ENCODE data around the gene F2RL3. TPM values are rescaled to one million over a fixed set of nuclear protein-coding genes. Genes with fewer than 3 reads are reported as not detected.

Gene F2RL3
- total RNA-seq, 4 donors from 2014 or later = 1.3 to 12.9 (median 1.8) TPM

DNA sequence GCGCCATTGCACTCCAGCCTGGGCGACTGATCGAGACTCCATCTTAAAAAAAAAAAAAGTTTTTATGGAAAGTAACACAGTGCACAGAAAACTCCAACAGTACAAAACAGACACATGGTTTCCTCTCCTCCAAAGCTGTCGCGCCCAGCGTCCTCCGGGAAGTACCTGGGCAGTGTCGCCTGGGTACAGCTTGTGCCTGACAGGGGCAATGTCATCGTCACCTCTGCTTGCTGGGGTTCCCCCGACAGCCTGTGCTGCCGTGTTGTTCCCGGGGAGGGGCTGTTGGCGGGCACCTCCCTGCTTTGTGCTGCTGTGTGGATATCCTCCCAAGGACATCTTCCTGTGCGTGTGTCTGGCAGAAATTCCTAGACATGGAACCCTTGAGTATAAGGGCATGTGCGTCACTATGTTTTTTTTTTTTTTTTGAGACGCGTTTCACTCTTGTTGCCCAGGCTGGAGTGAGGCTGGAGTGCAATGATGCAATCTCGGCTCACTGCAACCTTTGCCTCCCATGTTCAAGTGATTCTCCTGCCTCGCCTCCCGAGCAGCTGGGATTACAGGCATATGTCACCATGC lies 2.4 kb upstream of the F2RL3 start:
- Histone ChIP-seq H3K36me3 (peaks cover 0 to under 1% (median 0%) of the 10 kb centered on the region in 3 donors), H3K4me3 (no peak overlapping the region), H3K4me1 (peaks cover 0 to 10% (median 2%) of the 10 kb centered on the region in 4 donors), H3K27ac (no peak overlapping the region), H3K9me3 (peaks cover 0 to 24% (median 0%) of the 10 kb centered on the region in 4 donors), H3K27me3 (peaks cover 0 to 34% of the 10 kb centered on the region in 2 donors)
- TF ChIP-seq EP300 (IDR thresholded peaks at IDR 0.05) = peak; percentile 68 to 86
- TF ChIP-seq, protein P1, sequence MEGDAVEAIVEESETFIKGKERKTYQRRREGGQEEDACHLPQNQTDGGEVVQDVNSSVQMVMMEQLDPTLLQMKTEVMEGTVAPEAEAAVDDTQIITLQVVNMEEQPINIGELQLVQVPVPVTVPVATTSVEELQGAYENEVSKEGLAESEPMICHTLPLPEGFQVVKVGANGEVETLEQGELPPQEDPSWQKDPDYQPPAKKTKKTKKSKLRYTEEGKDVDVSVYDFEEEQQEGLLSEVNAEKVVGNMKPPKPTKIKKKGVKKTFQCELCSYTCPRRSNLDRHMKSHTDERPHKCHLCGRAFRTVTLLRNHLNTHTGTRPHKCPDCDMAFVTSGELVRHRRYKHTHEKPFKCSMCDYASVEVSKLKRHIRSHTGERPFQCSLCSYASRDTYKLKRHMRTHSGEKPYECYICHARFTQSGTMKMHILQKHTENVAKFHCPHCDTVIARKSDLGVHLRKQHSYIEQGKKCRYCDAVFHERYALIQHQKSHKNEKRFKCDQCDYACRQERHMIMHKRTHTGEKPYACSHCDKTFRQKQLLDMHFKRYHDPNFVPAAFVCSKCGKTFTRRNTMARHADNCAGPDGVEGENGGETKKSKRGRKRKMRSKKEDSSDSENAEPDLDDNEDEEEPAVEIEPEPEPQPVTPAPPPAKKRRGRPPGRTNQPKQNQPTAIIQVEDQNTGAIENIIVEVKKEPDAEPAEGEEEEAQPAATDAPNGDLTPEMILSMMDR (IDR thresholded peaks at IDR 0.05) = no peak
- 65 to 68% methylated on average over 20 of the region's 20 CpGs for WGBS, 2 donors
- DNase-seq (ENCODE audit: low spot score in 2 of 2) = peak in 1 of 2 donors; percentile 11

DNA sequence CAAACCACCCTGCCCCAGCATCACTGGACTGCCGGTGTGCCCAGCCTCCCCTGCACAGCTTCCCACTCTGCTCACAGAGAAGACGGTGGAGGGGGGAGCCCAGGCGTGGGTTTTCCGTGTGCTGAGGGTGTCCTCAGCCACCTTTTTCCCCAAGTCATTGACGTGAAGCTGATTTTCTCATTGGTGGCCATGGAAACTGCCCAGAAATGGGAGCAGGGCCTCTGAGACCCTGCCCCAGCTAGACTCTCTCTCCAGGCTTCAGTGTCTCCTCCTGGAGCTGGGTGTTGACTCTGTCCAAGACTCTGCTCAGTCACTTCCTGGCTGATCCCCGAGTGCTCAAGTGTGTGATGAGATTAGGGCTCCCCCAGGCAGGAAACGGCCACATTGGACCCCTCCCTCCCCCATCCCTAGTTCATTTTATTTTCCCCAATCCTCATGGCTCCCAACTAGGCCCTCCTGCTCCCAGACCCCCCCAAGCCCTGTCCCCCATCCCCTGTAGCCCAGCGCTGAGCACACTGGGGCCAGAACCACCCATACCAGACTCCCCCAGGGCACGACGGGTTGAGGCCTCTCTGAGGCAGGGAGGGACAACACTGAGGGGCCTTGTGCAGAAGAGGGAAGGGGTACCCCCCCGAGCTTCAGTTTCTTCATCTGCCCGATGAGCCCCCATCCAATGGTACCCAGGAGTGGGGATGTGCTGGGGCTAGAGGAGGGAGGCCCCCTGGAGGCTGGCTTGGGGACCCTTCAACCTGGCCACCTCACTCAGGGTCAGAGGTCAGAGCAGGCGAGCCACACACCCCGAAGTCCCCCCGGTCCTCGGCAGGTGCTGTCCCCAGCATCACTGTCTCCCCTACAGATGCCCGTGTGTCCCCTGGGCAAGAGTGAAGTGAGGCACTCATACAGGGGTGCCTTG lies 1.2 kb upstream of the F2RL3 start:
- H3K36me3 ChIP-seq = no peaks in the 10 kb centered on the region
- WGBS, 2 donors = 55 to 71% methylated on average over 9 to 17 of the region's 17 CpGs
- TF ChIP-seq POLR2A (IDR thresholded peaks at IDR 0.05) (no peak), EP300 (IDR thresholded peaks at IDR 0.05) (no peak)
- TF ChIP-seq, protein P1 (IDR thresholded peaks at IDR 0.05) = no peak
- no peak for DNase-seq (ENCODE audit: low spot score in 2 of 2)
- H3K9me3 ChIP-seq = peaks cover 0 to 12% (median 0%) of the 10 kb centered on the region in 4 donors
- H3K4me1 ChIP-seq = peaks cover 0 to 10% (median 2%) of the 10 kb centered on the region in 4 donors
- H3K27ac ChIP-seq = peak overlapping the region in 1 of 4 donors; percentile 3
- no peak overlapping the region for H3K4me3 ChIP-seq
- H3K27me3 ChIP-seq = peaks cover 0 to 34% of the 10 kb centered on the region in 2 donors

DNA sequence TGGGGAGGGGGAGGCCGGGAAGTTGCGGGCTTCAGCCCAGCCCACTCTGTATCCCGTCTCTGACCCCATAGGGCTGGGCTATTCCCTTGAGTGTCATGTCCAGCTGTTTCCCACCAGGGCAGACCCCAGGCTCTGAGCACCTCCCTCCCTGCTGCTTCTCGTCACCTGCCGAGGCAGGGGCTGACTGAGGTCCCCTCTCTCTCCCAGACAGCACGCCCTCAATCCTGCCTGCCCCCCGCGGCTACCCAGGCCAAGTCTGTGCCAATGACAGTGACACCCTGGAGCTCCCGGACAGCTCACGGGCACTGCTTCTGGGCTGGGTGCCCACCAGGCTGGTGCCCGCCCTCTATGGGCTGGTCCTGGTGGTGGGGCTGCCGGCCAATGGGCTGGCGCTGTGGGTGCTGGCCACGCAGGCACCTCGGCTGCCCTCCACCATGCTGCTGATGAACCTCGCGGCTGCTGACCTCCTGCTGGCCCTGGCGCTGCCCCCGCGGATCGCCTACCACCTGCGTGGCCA lies 625 bp downstream of the F2RL3 start:
- DNase-seq (ENCODE audit: low spot score in 2 of 2) = no peak
- H3K27me3 ChIP-seq = peaks cover 0 to 27% of the 10 kb centered on the region in 2 donors
- WGBS, 2 donors = 65 to 66% methylated on average over 12 to 19 of the region's 22 CpGs
- no peaks in the 10 kb centered on the region for H3K9me3 ChIP-seq
- H3K4me3 ChIP-seq = peak overlapping the region in 1 of 4 donors; percentile 21
- H3K4me1 ChIP-seq = peaks cover 0 to 10% (median 4%) of the 10 kb centered on the region in 4 donors
- no peaks in the 10 kb centered on the region for H3K36me3 ChIP-seq
- TF ChIP-seq, protein P1 (IDR thresholded peaks at IDR 0.05) = no peak
- TF ChIP-seq EP300 (IDR thresholded peaks at IDR 0.05) (no peak), POLR2A (IDR thresholded peaks at IDR 0.05) (no peak)
- H3K27ac ChIP-seq = no peak overlapping the region

DNA sequence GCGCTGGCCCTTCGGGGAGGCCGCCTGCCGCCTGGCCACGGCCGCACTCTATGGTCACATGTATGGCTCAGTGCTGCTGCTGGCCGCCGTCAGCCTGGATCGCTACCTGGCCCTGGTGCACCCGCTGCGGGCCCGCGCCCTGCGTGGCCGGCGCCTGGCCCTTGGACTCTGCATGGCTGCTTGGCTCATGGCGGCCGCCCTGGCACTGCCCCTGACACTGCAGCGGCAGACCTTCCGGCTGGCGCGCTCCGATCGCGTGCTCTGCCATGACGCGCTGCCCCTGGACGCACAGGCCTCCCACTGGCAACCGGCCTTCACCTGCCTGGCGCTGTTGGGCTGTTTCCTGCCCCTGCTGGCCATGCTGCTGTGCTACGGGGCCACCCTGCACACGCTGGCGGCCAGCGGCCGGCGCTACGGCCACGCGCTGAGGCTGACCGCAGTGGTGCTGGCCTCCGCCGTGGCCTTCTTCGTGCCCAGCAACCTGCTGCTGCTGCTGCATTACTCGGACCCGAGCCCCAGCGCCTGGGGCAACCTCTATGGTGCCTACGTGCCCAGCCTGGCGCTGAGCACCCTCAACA lies 1.2 kb downstream of the F2RL3 start:
- Histone ChIP-seq H3K4me3 (no peak overlapping the region), H3K4me1 (peaks cover 0 to 11% (median 4%) of the 10 kb centered on the region in 4 donors), H3K9me3 (no peaks in the 10 kb centered on the region), H3K27ac (no peak overlapping the region), H3K36me3 (no peaks in the 10 kb centered on the region), H3K27me3 (peaks cover 0 to 27% of the 10 kb centered on the region in 2 donors)
- 96 to 97% methylated on average over 24 to 28 of the region's 48 CpGs for WGBS, 2 donors
- DNase-seq (ENCODE audit: low spot score in 2 of 2) = no peak
- TF ChIP-seq POLR2A (IDR thresholded peaks at IDR 0.05) (no peak), EP300 (IDR thresholded peaks at IDR 0.05) (no peak)
- TF ChIP-seq, protein P1 (IDR thresholded peaks at IDR 0.05) = no peak

Data from tibial nerve (tissue), 4 donors.